Measurements from ENCODE around the gene SUGCT.

- TF ChIP-seq TAF1 (IDR thresholded peaks at IDR 0.05; ENCODE audit: low read depth, low read length) (no peak), POLR2AphosphoS5 (IDR thresholded peaks at IDR 0.05; ENCODE audit: low read depth, low read length) (no peak), POLR2A (IDR thresholded peaks at IDR 0.05; ENCODE audit: low read depth, low read length) (no peak), PAX5 (IDR thresholded peaks at IDR 0.05; ENCODE audit: insufficient read depth, low read length, severe bottlenecking) (no peak), POU2F2 (IDR thresholded peaks at IDR 0.05; ENCODE audit: low read depth, low read length) (no peak)
These were observed 410.9 kb downstream of the SUGCT start for GRCh38 chr7:40545739-40546138.
